Measurements from ENCODE around the gene MTG1.

MTG1 gene

DNA sequence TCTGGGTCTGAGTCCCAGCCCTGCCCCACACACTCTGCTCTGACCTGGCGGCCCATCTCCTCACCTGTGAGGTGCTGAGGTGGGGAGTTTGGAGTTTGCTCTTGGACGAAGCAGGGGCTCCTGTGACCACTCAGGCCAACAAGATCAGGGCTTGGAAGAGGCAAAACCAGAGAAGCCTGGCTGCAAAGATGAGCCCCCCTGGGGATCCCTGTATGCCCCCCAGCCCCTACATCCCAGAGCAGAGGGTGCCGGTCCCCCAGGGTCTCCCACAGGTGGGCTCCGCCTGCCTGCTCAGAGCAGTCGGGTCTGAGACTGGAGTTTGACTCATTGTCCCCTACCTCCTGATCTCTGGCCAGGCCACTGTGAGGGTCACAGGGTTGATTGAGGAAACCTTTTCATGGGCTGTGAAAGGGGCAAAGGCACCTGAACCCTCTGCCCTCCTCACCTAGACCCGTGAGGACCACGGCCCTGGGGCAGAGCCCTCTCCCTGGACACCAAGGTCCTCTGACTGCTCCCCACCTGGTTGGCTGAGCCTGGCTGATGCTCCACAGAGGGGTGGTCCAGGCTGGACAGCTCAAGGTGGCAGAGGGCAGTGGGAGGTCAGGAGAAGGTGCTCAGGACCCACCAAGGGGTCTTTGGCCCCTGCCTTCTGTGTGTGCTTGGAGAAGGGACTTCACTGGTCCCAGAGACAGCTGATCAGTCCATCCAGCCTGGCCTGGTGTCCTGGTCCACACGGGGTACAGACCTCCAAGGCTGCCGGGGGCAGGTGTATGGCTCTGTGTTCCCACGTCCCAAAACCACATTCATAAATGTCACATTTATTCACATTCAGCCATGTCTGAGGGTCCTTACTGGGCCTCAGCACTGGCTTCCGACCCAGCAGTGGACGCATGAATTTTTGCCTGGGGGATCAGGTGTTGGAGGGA is 50.6 kb downstream of the MTG1 start:
- H3K36me3 Mint-ChIP-seq (ENCODE audit: low read depth): peaks cover 2% of the 10 kb centered on the region
- peaks cover 7% of the 10 kb centered on the region for H3K4me1 Mint-ChIP-seq (ENCODE audit: low read depth)
- DNase-seq (ENCODE audit: low spot score): no peak
- peaks cover 41% of the 10 kb centered on the region for H3K9me3 Mint-ChIP-seq
- no peak overlapping the region for H3K27ac Mint-ChIP-seq
- no peak overlapping the region for H3K4me3 Mint-ChIP-seq
- no peaks in the 10 kb centered on the region for H3K27me3 Mint-ChIP-seq (ENCODE audit: low read depth)

DNA sequence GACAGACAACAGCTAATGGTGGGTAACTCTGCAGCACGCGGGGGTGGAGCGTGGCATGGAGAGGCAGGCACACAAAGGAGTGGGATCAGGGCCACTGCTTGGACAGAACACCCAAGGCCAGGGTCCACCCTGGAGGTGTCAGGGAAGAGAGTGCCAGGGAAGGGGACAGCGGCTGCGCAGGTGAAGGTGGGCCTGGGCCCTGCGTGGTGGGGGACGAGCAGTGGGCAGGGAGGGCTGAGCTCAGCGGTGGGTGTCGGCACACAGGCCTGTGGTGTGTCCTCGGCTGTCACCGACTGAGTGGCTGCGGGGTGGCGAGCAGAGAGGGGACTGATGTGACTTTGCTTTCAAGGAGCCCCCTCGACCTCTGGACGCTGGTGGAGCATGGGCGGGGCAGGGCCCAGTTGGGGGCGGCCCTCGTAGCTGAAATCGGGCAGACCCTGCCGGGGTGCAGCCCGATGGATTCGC is 51.3 kb downstream of the MTG1 start:
- peaks cover 7% of the 10 kb centered on the region for H3K4me1 Mint-ChIP-seq (ENCODE audit: low read depth)
- peaks cover 41% of the 10 kb centered on the region for H3K9me3 Mint-ChIP-seq
- no peak for DNase-seq (ENCODE audit: low spot score)
- no peak overlapping the region for H3K27ac Mint-ChIP-seq
- H3K36me3 Mint-ChIP-seq (ENCODE audit: low read depth): peaks cover 2% of the 10 kb centered on the region
- no peak overlapping the region for H3K4me3 Mint-ChIP-seq
- H3K27me3 Mint-ChIP-seq (ENCODE audit: low read depth): no peaks in the 10 kb centered on the region

DNA sequence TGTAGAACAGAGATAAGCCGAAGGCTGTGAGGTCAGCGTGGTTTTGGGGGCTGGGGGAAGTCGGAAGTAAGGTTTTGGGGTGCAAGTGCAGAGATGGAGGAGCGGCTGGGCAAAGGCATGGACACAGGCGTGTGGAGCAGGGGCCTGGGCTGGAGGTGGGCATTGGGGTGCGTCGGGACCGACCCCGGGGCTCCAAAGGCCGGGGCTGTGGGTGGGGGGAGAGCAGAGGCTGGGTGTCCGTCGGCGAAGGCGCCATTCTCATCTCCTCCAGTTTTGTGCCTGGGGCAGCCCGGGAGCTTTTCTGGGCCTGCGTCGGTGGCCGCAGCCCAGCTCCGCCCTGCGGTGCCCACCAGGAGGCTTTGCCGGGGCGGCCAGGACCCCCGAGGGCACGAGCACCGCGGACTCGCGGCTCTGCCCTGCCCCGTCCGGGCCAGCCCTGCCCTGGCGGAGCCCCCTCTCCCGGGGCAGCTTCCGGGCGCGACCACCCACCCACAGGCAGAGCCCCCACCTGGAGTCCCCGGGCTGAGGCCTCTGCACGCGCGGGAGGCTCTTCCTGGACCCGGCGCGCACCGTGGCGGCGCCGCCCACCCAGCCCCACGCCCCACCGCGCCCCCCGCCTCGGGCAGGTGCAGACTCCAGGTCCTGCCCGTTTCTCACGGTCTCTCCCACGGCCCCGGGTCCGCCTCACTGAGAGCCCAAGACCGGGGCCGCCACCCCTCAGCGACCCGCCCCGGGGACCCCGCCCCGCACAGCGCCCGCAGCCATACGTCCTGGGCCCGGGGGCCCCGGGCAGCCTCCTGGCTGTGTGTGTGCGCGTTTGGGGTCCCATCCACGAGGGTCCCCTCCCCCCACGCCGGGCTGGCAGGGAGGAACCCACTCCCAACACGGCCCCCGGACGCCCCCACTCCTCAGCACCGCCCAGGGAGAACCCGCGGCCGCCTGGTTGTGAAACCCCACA is 52.1 kb downstream of the MTG1 start:
- no peak overlapping the region for H3K27ac Mint-ChIP-seq
- H3K4me3 Mint-ChIP-seq: no peak overlapping the region
- H3K36me3 Mint-ChIP-seq (ENCODE audit: low read depth): peaks cover 2% of the 10 kb centered on the region
- peaks cover 2% of the 10 kb centered on the region for H3K27me3 Mint-ChIP-seq (ENCODE audit: low read depth)
- DNase-seq (ENCODE audit: low spot score): no peak
- peaks cover 7% of the 10 kb centered on the region for H3K4me1 Mint-ChIP-seq (ENCODE audit: low read depth)
- peaks cover 41% of the 10 kb centered on the region for H3K9me3 Mint-ChIP-seq

DNA sequence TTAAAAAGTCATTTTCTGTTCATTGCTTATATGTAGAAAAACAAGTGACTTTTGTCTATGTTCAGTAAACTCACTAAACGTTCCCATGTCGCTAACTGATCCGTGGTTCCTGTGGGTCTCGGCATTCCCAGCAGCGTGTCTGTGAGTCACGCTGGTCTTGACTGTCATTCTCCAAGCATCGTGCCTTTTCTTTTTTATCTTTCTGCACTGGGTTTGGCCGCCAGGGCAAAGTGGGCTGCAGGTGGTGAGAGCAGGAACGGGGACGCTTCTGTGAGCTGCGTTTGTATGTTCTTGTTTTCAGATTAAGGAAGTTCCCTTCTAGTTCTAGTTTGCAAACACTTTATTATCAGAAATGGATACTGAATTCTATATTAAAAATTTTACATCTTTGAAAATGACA is 53.0 kb downstream of the MTG1 start:
- Mint-ChIP-seq H3K27me3 (ENCODE audit: low read depth) (peaks cover 2% of the 10 kb centered on the region), H3K4me3 (no peak overlapping the region), H3K36me3 (ENCODE audit: low read depth) (peaks cover 2% of the 10 kb centered on the region)

DNA sequence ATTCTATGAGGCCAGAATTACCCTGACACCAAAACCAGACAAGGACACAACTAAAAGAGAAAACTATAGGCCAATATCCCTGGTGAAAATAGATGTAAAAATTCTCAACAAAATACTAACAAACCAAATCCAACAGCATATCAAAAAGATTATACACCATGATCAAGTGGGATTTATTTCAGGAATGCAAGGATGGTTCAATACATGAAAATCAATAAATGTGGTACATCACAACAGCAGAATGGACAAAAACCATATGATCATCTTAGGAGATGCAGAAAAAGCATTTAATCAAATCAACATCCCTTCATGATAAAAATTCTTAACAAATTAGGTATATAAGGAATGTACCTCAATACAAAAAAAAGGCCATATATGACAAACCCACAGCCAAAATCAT is 54.2 kb downstream of the MTG1 start:
- Mint-ChIP-seq H3K4me1 (ENCODE audit: low read depth) (no peaks in the 10 kb centered on the region), H3K36me3 (ENCODE audit: low read depth) (peaks cover 2% of the 10 kb centered on the region), H3K27me3 (ENCODE audit: low read depth) (peaks cover 2% of the 10 kb centered on the region), H3K9me3 (peaks cover 41% of the 10 kb centered on the region), H3K4me3 (no peak overlapping the region), H3K27ac (no peak overlapping the region)
- no peak for DNase-seq (ENCODE audit: low spot score)

More for the DNA sequence above, 53.0 kb downstream of the MTG1 start:
- DNase-seq (ENCODE audit: low spot score): no peak
- Mint-ChIP-seq H3K9me3 (peaks cover 41% of the 10 kb centered on the region), H3K4me1 (ENCODE audit: low read depth) (peaks cover 7% of the 10 kb centered on the region), H3K27ac (no peak overlapping the region)

DNA sequence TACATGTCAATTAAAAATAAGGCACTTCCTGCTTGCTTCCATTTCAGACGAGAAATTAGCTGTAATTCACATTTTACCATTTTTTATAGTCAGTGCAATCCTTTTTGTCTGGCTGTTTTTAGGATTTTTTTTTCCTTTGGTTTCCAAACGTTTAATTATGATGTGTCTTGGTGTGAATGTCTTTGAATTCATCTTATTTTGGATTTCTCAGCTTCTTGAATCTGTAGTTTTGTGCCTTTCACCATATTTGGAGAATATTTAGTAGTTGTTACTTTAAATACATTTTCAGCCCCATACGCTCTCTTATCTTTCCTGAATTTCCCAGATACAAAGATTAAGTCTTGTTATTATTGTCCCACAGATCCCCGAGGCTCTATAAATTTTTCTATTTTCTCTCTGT is 57.4 kb downstream of the MTG1 start:
- H3K27ac Mint-ChIP-seq: no peak overlapping the region

DNA sequence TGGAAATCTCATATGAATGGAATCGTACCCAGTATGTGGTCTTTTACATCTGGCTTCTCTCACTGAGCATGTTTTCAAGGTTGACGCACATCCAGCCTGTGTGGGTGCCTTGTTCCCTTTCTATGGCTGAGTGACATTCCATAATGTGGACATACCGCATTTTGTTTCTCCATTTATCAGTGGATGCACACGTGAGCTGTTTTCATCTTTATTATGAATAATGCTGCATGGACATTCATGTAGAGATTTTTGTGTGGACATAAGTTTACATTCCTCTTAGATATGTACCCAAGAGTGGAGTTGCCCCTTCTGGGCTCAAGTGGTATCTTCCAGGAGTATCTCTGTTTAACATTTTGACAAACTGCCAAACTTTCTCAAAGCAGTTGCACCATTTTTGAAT is 58.5 kb downstream of the MTG1 start:
- Mint-ChIP-seq H3K27ac (no peak overlapping the region), H3K36me3 (ENCODE audit: low read depth) (no peaks in the 10 kb centered on the region), H3K27me3 (ENCODE audit: low read depth) (peaks cover 2% of the 10 kb centered on the region), H3K4me1 (ENCODE audit: low read depth) (no peaks in the 10 kb centered on the region), H3K9me3 (peaks cover 21% of the 10 kb centered on the region), H3K4me3 (no peak overlapping the region)
- no peak for DNase-seq (ENCODE audit: low spot score)

More for the DNA sequence above, 57.4 kb downstream of the MTG1 start:
- no peak for DNase-seq (ENCODE audit: low spot score)
- Mint-ChIP-seq H3K4me1 (ENCODE audit: low read depth) (no peaks in the 10 kb centered on the region), H3K27me3 (ENCODE audit: low read depth) (peaks cover 2% of the 10 kb centered on the region), H3K9me3 (peaks cover 31% of the 10 kb centered on the region), H3K36me3 (ENCODE audit: low read depth) (no peaks in the 10 kb centered on the region), H3K4me3 (no peak overlapping the region)

DNA sequence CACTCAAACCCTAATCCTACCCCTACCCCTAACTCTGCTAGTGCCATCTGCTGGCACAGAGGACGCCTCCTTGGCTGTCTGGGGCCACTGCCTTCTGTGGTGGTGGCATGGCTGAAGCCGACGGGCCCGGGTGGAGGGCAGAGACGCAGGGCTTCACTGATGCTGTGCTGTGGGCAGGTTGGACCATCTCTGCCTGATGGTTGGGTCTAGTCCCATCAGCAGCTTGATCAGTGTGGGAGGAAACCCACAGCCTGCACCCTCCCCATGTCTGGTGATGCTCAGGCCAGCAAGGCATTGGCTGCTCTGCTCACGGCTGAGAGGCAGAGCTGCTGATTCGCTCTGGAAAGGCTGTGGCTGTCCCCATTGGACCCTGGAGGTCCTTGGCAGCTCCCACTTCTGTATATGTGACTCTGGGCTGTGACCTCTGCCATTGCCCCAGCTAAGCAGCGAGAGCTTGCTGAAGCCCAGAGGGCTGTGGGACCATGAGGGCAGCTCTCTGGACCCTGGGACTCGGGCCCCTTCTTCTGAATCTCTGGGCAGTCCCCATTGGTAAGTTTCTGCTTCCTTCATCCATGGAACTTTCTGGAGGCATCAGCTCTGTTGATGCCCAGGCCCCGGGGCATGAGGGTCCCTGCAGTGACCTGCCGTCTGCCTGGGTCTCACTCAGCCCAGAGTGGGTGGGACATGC is 59.7 kb downstream of the MTG1 start, which contains the start of gene SCART1:
TSS of gene SCART1 (plus strand) at position 430 of the 688 bp plus-strand sequence. CDS start at position 483, 53 bp downstream.
- peaks cover 2% of the 10 kb centered on the region for H3K27me3 Mint-ChIP-seq (ENCODE audit: low read depth)
- no peaks in the 10 kb centered on the region for H3K36me3 Mint-ChIP-seq (ENCODE audit: low read depth)
- H3K9me3 Mint-ChIP-seq: peaks cover 9% of the 10 kb centered on the region
- H3K27ac Mint-ChIP-seq: no peak within 1 kb of the TSS
- no peaks in the 10 kb centered on the region for H3K4me1 Mint-ChIP-seq (ENCODE audit: low read depth)
- no peak within 1 kb of the TSS for H3K4me3 Mint-ChIP-seq
- no peak for DNase-seq (ENCODE audit: low spot score)

DNA sequence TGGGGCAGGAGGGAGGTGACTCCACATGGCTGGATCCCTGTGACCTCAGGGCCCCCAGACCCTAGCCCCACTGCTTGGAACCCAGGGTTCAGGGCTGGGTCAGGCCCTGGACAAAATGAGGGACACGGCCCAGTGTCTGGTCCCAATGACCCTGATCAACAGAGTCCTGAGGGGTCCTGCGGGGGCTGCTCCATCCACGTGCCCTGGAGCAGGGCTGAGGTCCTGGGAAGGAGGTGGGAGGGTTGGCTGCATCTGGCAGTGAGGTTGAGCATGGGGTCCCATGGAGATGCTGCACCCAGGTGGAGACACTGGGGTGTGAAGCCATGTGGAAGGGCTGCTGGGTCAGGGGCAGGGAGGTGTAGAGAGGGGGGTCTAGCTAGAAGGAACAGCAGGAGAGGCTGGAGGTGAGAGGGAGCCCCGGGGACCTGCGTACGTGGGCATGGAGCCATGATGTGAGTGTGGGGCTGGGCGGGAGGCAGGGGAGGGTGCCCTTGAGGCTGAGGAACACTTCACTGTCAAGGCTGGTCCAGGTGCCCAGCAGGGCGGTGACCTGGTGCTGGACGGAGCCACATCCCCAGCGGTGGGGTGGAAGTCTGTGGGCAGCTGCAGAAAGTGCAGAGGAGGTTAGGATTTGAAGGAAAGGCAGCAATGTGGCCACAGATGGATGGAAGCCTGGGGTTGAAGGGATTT is 60.4 kb downstream of the MTG1 start:
- Mint-ChIP-seq H3K4me1 (ENCODE audit: low read depth) (no peaks in the 10 kb centered on the region), H3K27me3 (ENCODE audit: low read depth) (peaks cover 2% of the 10 kb centered on the region), H3K9me3 (peaks cover 2% of the 10 kb centered on the region), H3K4me3 (no peak overlapping the region), H3K36me3 (ENCODE audit: low read depth) (no peaks in the 10 kb centered on the region), H3K27ac (no peak overlapping the region)
- DNase-seq (ENCODE audit: low spot score): no peak

DNA sequence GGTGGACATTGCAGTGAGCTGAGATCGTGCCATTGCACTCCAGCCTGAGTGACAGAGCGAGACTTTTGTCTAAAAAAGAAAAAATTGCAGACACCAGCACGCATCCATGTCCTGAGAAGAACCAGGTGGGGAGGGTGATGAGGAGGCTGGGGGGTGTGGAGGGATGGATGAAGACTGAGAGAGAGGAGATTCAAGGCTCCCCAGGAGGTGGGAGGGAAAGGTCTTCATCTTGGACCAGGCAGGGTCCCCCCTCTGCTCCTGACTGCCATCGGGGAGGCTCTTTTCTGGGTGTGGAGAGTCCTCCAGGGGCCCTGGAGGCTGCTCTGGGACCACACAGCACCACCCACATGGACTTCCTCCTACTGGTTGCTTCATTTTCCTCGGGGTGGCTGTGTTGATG is 61.2 kb downstream of the MTG1 start:
- no peak for DNase-seq (ENCODE audit: low spot score)
- H3K4me1 Mint-ChIP-seq (ENCODE audit: low read depth): no peaks in the 10 kb centered on the region
- H3K9me3 Mint-ChIP-seq: no peaks in the 10 kb centered on the region
- H3K27me3 Mint-ChIP-seq (ENCODE audit: low read depth): peaks cover 2% of the 10 kb centered on the region
- no peaks in the 10 kb centered on the region for H3K36me3 Mint-ChIP-seq (ENCODE audit: low read depth)
- H3K27ac Mint-ChIP-seq: no peak overlapping the region
- H3K4me3 Mint-ChIP-seq: no peak overlapping the region

DNA sequence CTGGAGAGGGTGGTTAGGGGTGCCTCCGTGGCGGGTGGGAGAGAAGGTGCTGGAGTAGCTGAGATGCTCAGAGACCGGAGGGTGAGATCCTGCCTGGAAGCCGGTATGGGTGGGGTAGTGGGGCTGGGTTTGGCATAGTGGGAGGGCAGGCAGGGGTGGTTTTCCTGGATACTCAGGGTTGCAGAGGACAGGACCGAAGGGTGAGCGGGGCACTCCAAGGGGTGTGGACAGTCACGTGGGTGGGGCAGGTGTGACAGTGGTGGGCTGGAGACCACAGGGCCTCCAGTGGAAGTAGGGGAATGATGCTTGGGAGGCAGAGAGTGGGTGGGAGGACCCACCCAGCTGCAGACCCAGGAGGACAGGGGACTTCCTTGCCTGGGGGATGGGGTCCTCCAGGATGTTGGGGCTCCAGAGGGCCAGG is 61.7 kb downstream of the MTG1 start:
- H3K4me3 Mint-ChIP-seq: no peak overlapping the region
- no peaks in the 10 kb centered on the region for H3K9me3 Mint-ChIP-seq
- H3K36me3 Mint-ChIP-seq (ENCODE audit: low read depth): no peaks in the 10 kb centered on the region
- H3K27ac Mint-ChIP-seq: no peak overlapping the region
- no peaks in the 10 kb centered on the region for H3K4me1 Mint-ChIP-seq (ENCODE audit: low read depth)
- DNase-seq (ENCODE audit: low spot score): no peak
- H3K27me3 Mint-ChIP-seq (ENCODE audit: low read depth): peaks cover 2% of the 10 kb centered on the region

DNA sequence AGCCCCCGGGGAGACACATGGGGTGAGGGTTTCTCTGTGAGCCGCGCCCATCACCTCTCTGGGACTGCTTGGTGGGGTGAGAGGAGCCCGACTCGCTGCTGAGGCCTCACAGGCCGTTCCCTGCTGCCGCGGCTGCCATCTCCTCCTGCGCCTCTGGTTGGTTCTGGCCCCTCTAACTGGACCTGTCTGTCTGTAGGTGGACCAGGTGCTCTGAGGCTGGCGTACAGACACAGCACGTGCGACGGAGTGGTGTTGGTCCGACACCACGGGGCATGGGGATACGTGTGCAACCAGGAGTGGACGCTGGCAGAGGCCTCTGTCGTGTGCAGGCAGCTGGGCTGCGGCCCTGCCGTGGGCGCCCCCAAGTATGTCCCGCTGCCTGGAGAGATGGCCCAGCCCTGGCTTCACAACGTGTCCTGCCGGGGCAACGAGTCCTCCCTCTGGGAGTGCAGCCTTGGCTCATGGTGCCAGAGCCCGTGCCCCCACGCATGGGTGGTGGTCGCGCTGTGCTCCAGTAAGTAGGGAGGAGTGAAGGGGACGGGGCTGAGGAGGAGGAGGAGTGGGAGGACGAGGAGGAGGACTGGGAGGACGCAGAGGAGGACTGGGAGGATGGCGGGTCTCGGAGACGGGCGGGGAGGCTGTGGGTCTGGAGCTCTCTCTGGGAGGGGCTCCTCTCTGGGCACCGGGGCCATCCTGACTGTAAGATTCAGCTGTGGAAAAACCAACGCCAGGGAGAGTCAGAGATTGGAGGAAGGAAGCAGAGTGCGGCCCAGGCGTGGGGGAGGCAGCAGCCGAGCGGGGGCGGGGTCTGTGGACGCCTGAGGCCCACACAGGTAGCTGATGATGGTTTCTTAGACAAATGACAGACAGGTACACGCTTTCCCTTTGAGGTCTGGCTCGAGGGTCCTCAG is 62.3 kb downstream of the MTG1 start:
- no peaks in the 10 kb centered on the region for H3K4me1 Mint-ChIP-seq (ENCODE audit: low read depth)
- no peak overlapping the region for H3K27ac Mint-ChIP-seq
- no peaks in the 10 kb centered on the region for H3K36me3 Mint-ChIP-seq (ENCODE audit: low read depth)
- no peaks in the 10 kb centered on the region for H3K27me3 Mint-ChIP-seq (ENCODE audit: low read depth)
- peak; percentile 1 for DNase-seq (ENCODE audit: low spot score)
- H3K4me3 Mint-ChIP-seq: no peak overlapping the region
- no peaks in the 10 kb centered on the region for H3K9me3 Mint-ChIP-seq

Data from T-helper 2 cell treated with Interferon-gamma antibody and Interleukin-4, amounts not matched to agents 5 μg/mL and 100 μg/mL, for 36 hours (primary cell).